ENCODE results near the gene OSBPL3.

GRCh38 chr7:25029075-25029474 lies 49.1 kb upstream of the OSBPL3 start:
- TF ChIP-seq POLR2A (IDR thresholded peaks at IDR 0.05; ENCODE audit: low read depth, low read length) (no peak), EZH2 (IDR thresholded peaks at IDR 0.05; ENCODE audit: borderline replicate concordance, low read depth, low read length, severe bottlenecking) (no peak), CTCF (IDR thresholded peaks at IDR 0.05; ENCODE audit: extremely low read depth in 1 of 2, insufficient read depth in 1 of 2, low read depth in 1 of 2, low read length in 2 of 2) (no peak), MAX (IDR thresholded peaks at IDR 0.05; ENCODE audit: insufficient read depth, insufficient read length) (no peak)

Data from endothelial cell of umbilical vein (primary cell).